GM10266 (cell line): ENCODE measurements around the gene AIF1.

Source experiments
- DNase-seq: peaks from one replicate; pipeline ENCODE4 v3.0.0; 2012; ENCODE audit errors: extremely low spot score
- TF ChIP-seq, protein P1 (sequence below): IDR thresholded peaks from 2 replicates; pipeline ENCODE4 v1.5.1; 2012; ENCODE audit warnings: mild to moderate bottlenecking, low read depth; ENCODE audit not compliant: control insufficient read depth, insufficient read depth; ENCODE audit errors: missing control alignments

Gene AIF1

DNA sequence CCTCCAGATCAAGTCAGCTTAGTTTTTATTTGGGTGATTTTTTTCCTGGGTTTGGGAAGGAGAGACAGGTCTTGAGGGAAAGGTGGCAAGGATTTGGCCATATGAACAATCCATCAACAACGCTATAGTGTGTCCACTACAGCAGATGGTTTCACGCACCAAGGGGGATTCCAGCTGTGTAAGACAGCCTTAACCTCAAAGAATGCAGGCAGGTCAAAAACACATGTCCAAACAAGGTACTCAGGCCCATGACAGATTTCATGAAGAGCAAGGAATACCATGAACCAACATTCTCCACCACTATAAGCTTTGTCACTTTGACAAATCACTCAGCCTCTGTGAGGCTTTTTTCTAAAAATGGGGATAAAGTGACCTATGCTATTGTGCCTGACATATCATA lies 2.0 kb downstream of the AIF1 start:
- TF ChIP-seq, protein P1, sequence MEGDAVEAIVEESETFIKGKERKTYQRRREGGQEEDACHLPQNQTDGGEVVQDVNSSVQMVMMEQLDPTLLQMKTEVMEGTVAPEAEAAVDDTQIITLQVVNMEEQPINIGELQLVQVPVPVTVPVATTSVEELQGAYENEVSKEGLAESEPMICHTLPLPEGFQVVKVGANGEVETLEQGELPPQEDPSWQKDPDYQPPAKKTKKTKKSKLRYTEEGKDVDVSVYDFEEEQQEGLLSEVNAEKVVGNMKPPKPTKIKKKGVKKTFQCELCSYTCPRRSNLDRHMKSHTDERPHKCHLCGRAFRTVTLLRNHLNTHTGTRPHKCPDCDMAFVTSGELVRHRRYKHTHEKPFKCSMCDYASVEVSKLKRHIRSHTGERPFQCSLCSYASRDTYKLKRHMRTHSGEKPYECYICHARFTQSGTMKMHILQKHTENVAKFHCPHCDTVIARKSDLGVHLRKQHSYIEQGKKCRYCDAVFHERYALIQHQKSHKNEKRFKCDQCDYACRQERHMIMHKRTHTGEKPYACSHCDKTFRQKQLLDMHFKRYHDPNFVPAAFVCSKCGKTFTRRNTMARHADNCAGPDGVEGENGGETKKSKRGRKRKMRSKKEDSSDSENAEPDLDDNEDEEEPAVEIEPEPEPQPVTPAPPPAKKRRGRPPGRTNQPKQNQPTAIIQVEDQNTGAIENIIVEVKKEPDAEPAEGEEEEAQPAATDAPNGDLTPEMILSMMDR = no peak
- DNase-seq = no peak

DNA sequence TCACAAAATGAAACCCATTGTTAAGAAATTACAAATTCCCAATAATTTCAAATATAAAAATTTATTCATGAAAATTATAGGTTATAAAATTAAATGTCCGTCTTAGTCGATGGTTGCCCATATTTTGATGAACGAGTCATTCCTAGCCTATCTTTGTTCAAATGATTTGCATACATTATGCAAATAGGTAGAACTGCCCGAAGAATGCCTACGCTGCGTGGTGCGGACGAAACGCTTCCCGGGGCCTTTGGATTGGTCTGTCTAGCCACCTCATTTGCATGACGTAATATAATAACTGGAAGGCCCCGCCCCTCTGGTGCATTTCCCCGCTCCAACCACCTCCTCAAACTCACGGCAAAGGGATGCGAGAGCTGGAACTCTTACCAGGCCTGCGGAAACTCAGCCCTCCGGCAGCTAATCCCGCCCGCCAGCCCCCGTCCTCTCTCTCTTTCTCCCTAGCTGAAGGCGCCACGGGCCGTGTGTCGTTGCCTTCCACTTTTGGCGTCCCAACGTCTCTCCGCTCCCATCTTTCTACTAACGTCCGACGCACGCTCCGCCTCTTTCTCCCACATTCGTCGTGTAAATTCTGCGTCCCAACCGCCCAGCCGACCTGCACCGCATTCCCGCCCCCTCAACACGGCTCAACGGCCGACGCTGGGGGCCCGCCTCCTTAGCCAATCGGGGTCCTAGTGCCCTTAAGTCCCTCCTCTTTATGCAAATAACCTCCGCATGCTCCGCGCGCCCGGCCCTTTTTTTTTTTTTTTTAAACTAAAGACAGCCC lies 5.0 kb downstream of the AIF1 start:
- DNase-seq = peak; percentile 87
- TF ChIP-seq, protein P1 = no peak

DNA sequence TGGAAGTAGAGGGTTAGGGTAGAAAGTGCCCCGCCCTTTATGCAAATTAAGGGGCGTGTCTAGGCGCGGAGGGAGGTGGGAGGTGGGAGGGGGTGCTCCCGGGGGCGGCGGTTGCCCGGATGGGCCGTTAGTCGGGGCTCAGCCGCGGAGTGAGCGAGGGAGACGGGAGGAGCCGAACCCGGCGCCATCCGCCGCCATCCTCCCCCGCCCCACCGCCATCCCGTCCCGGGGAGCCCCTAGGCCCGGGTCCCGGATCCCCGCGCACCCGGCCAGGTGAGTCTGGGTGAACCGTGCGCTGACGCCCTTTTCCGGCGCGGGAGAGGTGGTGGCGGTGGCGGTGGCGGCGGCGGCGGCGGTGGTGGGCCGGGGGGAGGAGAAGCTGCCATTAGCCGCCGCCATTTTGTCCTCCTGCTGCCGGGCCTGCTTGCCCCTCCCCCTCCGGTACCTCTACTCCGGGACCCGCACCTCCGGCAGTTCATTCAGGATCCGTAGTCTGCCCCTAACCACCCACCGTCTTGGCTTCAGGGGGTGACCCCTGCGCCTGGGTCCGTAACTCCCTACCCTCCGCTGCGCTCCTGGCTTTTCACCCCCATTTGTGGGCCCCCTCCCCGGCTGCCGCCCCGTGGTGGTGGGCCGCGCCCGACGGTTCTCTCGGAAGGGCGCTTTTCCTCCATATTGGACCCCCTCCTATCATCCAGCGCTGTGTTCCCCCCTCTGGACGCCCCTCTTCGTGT lies 5.7 kb downstream of the AIF1 start, which contains the start of gene PRRC2A:
Gene PRRC2A (plus strand): TSS at position 130 of the 734 bp plus-strand sequence. CDS start 2,075 bp downstream, outside the sequence.
- TF ChIP-seq, protein P1 = no peak
- DNase-seq = peak; percentile 99

DNA sequence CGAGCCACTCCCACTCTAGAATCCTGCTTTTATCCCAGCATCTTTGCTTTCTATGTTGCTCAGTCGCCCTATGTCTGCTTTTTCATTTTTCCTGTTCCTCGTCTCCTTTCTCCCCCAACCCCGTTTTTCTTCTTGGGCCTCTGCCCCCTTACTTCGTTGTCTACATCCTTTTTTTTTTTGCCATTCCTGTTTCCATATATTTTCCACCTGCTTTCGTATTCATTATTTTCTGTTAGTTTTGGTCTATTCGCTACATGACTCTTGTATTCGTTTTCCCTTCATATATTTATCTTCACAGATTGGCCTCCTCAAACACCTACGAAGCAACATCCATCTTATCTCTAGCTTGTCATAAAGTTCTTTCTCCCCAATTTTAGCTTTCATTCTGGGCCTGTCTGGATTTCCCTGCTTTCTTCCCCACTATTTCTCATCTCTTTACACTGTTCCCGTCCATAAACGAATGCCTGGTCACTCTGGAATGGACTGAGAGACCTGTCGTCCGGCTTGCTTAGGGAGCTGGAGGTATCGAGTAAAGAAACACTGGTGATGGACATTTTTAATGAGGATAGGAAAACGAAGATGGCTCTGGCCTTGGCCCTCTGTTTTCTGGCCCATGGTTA lies 6.4 kb downstream of the AIF1 start:
- TF ChIP-seq, protein P1 = no peak

DNA sequence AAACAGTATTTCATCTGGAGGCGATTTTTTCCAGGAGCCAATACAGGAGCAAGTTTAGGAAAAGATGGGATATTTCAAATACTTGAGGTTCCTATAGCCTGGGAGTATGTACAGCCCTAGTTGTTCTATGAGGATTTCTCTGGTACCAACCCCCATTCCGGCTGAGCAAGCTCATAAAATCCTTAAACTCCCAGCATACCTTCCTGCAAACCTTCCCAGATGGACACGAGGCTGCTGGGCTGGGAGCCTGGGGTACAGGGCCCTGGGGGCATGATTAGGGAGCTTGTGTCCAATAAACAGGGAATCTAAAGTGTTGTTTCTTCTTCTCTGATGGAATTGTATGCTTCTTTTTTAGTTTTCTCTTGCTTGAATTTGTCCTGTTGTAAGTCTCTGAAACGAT lies 7.0 kb downstream of the AIF1 start:
- DNase-seq = no peak
- TF ChIP-seq, protein P1 = no peak

More for the DNA sequence above, 6.4 kb downstream of the AIF1 start:
- DNase-seq = no peak

DNA sequence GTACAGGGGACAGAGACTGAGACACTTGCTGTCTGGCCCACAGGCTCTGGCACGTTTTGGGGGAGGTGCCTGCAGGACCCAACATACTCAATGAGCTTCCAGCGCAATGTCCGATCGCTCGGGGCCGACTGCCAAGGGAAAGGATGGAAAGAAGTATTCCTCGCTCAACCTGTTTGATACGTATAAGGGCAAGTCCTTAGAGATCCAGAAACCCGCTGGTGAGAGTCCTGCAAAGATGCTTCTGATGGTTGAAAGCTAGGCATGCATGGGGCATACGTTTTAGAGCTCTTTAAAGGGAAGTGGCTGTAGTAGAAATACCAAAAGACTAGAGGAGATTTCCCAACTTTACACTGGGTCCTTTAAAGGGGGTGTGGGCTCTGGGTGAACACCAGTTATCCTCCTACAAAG lies 7.7 kb downstream of the AIF1 start:
- no peak for DNase-seq
- TF ChIP-seq, protein P1 = no peak

DNA sequence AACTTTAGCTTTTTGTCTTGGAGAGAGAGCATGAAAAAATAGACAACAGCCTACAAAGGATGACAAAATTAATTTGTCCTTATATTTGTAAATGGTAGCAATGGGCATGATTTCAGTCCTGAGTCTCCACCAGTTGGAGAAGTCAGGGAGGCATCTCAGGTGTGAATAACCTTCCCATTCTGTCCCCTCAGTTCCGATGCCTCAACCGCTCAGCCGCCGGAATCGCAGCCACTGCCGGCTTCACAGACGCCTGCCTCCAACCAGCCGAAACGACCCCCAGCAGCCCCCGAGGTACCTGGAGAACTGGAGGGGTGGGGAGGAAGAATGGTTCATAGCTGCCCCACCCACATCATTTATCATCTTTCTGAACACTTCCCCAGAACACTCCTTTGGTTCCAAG lies 9.0 kb downstream of the AIF1 start:
- no peak for DNase-seq
- TF ChIP-seq, protein P1 = no peak
